ENCODE results near the gene STK25. TPM values are rescaled to one million over a fixed set of nuclear protein-coding genes. Genes with fewer than 3 reads are reported as not detected.

Gene STK25
- total RNA-seq, 1 donor = 227 TPM

GRCh38 chr2:241500431-241500975 lies 7.9 kb downstream of the STK25 start:
- Histone ChIP-seq H4K20me1 (ENCODE audit: insufficient read depth, low read length) (peaks cover 33% of the 10 kb centered on the region), H3K79me2 (ENCODE audit: insufficient read depth, low read length) (peaks cover 55% of the 10 kb centered on the region), H3K36me3 (ENCODE audit: insufficient read depth, low read length) (peaks cover 25% of the 10 kb centered on the region), H3K4me2 (ENCODE audit: insufficient read depth, low read length) (no peak overlapping the region), H3K27ac (ENCODE audit: low read depth, low read length) (no peak overlapping the region), H3K4me3 (ENCODE audit: insufficient read depth, low read length) (no peak overlapping the region), H3K4me1 (ENCODE audit: insufficient read depth, low read length) (no peaks in the 10 kb centered on the region), H2AFZ (ENCODE audit: low read length) (no peak overlapping the region), H3K9me3 (ENCODE audit: low read depth, low read length) (no peaks in the 10 kb centered on the region), H3K27me3 (ENCODE audit: insufficient read depth, low read length) (no peaks in the 10 kb centered on the region)
- TF ChIP-seq, protein P1, sequence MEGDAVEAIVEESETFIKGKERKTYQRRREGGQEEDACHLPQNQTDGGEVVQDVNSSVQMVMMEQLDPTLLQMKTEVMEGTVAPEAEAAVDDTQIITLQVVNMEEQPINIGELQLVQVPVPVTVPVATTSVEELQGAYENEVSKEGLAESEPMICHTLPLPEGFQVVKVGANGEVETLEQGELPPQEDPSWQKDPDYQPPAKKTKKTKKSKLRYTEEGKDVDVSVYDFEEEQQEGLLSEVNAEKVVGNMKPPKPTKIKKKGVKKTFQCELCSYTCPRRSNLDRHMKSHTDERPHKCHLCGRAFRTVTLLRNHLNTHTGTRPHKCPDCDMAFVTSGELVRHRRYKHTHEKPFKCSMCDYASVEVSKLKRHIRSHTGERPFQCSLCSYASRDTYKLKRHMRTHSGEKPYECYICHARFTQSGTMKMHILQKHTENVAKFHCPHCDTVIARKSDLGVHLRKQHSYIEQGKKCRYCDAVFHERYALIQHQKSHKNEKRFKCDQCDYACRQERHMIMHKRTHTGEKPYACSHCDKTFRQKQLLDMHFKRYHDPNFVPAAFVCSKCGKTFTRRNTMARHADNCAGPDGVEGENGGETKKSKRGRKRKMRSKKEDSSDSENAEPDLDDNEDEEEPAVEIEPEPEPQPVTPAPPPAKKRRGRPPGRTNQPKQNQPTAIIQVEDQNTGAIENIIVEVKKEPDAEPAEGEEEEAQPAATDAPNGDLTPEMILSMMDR (IDR thresholded peaks at IDR 0.05; ENCODE audit: extremely low read depth, low read depth, low read length) = no peak
- DNase-seq (ENCODE audit: insufficient read length, low spot score, missing footprints) = peak; percentile 65

DNA sequence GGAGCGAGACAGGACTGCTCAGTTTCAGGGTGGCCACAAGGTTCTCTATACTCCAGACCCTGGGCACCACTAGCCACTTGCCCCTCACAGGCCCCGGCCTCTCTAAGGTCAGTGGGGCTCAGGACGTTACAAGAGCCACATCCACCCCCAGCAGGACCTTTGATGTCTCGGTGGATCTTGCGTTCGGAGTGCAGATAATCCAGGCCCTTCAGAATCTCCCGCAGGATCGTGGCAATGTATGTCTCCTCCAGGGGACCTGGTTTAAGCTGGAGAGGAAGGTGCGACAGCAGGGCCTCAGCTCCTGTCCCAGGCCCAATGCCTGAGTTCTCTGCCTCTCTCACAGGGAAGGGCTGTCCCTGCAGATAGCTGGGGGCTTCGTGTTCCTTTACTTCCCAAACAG lies 8.4 kb downstream of the STK25 start:
- no peak overlapping the region for H3K27ac ChIP-seq (ENCODE audit: low read depth, low read length)
- peak; percentile 65 for DNase-seq (ENCODE audit: insufficient read length, low spot score, missing footprints)
- H3K4me2 ChIP-seq (ENCODE audit: insufficient read depth, low read length) = no peak overlapping the region
- no peak overlapping the region for H3K4me3 ChIP-seq (ENCODE audit: insufficient read depth, low read length)
- peaks cover 33% of the 10 kb centered on the region for H4K20me1 ChIP-seq (ENCODE audit: insufficient read depth, low read length)
- H3K36me3 ChIP-seq (ENCODE audit: insufficient read depth, low read length) = peaks cover 30% of the 10 kb centered on the region
- no peaks in the 10 kb centered on the region for H3K27me3 ChIP-seq (ENCODE audit: insufficient read depth, low read length)
- H2AFZ ChIP-seq (ENCODE audit: low read length) = no peak overlapping the region
- TF ChIP-seq, protein P1 (IDR thresholded peaks at IDR 0.05; ENCODE audit: extremely low read depth, low read depth, low read length) = no peak
- H3K79me2 ChIP-seq (ENCODE audit: insufficient read depth, low read length) = peaks cover 50% of the 10 kb centered on the region
- H3K4me1 ChIP-seq (ENCODE audit: insufficient read depth, low read length) = no peaks in the 10 kb centered on the region
- no peaks in the 10 kb centered on the region for H3K9me3 ChIP-seq (ENCODE audit: low read depth, low read length)

DNA sequence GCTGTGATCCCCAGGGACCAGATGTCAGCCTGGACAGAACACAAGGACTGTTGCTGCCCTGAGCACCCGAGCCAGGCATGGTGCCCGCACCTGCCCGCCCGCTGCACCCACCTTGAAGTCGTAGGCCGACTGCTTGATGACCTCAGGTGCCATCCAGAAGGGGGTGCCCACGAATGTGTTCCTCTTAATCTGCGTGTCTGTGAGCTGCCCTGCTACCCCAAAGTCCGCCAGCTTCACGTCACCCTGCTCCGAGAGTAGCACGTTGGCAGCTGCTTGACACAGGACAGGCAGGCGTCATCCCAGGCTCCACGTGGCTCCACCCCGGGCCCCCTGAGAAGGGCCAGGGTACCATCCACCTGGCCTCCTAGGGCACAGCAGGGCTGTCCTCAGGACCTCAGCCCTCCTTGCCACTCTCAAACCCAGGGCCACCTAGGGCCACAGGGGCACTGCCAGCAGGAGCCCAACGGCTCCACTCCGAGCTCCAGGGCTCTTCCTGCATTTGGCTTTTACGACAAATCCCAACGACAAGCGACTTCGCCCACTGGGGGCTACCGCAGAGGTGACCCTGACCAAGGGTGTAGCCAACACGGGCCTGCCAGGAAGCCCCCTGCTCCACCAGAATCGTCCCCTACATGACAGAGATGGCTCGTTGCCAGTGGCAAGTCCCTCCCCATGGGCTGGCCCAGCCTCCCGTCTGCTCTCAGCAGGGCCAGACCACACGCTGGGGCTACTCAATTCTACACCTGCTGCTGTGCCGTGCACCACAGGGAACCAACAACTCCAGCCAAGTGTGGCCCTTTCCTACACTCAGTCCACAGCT lies 9.0 kb downstream of the STK25 start:
- Histone ChIP-seq H2AFZ (ENCODE audit: low read length) (no peak overlapping the region), H3K27me3 (ENCODE audit: insufficient read depth, low read length) (no peaks in the 10 kb centered on the region), H3K27ac (ENCODE audit: low read depth, low read length) (no peak overlapping the region), H3K4me1 (ENCODE audit: insufficient read depth, low read length) (no peaks in the 10 kb centered on the region), H3K36me3 (ENCODE audit: insufficient read depth, low read length) (peaks cover 35% of the 10 kb centered on the region), H3K4me3 (ENCODE audit: insufficient read depth, low read length) (no peak overlapping the region), H3K79me2 (ENCODE audit: insufficient read depth, low read length) (peaks cover 43% of the 10 kb centered on the region), H3K4me2 (ENCODE audit: insufficient read depth, low read length) (no peak overlapping the region), H3K9me3 (ENCODE audit: low read depth, low read length) (no peaks in the 10 kb centered on the region), H4K20me1 (ENCODE audit: insufficient read depth, low read length) (peaks cover 29% of the 10 kb centered on the region)
- peak; percentile 58 for DNase-seq (ENCODE audit: insufficient read length, low spot score, missing footprints)
- TF ChIP-seq, protein P1 (IDR thresholded peaks at IDR 0.05; ENCODE audit: extremely low read depth, low read depth, low read length) = no peak

Measured in osteoblast (primary cell).